T-helper 17 cell (primary cell): ENCODE results near the gene PLA2G6. TPM values are rescaled to one million over a fixed set of nuclear protein-coding genes. Genes with fewer than 3 reads are reported as not detected.

ENCODE experiments used
- ATAC-seq: fragments of 150-1000 bp; cut with Tn5 transposase; 2 replicates; pipeline ENCODE4 v1.10.0; 2021; ENCODE audit warnings: mild to moderate bottlenecking, moderate library complexity
- DNase-seq, 3 donors: peaks; one replicate each; pipeline versions ENCODE4 v3.0.0 to v3.0.0-alpha.2; 2020 to 2021
- H3K9me3 ChIP-seq: one replicate; pipeline ENCODE4 v1.7.0; 2013; ENCODE audit warnings: low read length, mild to moderate bottlenecking; ENCODE audit not compliant: control insufficient read depth, poor library complexity, severe bottlenecking
- H3K27ac Mint-ChIP-seq: one replicate; pipeline ENCODE4 v1.8.0; 2022; ENCODE audit warnings: mild to moderate bottlenecking, moderate library complexity, mixed read lengths
- H3K27me3 Mint-ChIP-seq: one replicate; pipeline ENCODE4 v1.8.0; 2022; ENCODE audit warnings: mixed read lengths
- H3K36me3 Mint-ChIP-seq: one replicate; pipeline ENCODE4 v1.8.0; 2022; ENCODE audit warnings: low read depth, mixed read lengths
- H3K4me1 Mint-ChIP-seq: one replicate; pipeline ENCODE4 v1.8.0; 2022; ENCODE audit warnings: mild to moderate bottlenecking, mixed read lengths
- H3K4me3 Mint-ChIP-seq: one replicate; pipeline ENCODE4 v1.8.0; 2022; ENCODE audit warnings: mild to moderate bottlenecking, moderate library complexity, mixed read lengths
- total RNA-seq, 4 donors: library from RNA in 2 of 4; stranded (reverse) in 2 of 4; gene quantifications; one replicate each; pipeline ENCODE4 v1.2.3 and lab custom pipeline; 2022 to 2026

The PLA2G6 gene
- total RNA-seq, 2 donors from 2014 or later, result 72.2 to 91.4 TPM

GRCh38 chr22:38175206-38176118 is 6.2 kb downstream of the PLA2G6 start:
- Mint-ChIP-seq H3K4me3 (peak overlapping the region; percentile 41), H3K27ac (peak overlapping the region; percentile 79), H3K27me3 (no peaks in the 10 kb centered on the region), H3K4me1 (peaks cover 46% of the 10 kb centered on the region), H3K36me3 (peaks cover 6% of the 10 kb centered on the region)
- ATAC-seq, result no peak
- no peaks in the 10 kb centered on the region for H3K9me3 ChIP-seq
- DNase-seq, result no peak

- no peaks in the 10 kb centered on the region for H3K9me3 ChIP-seq
- no peaks in the 10 kb centered on the region for H3K27me3 Mint-ChIP-seq
- H3K27ac Mint-ChIP-seq, result peak overlapping the region; percentile 79
- H3K4me1 Mint-ChIP-seq, result peaks cover 38% of the 10 kb centered on the region
- ATAC-seq (no peak), DNase-seq (no peak)
- H3K4me3 Mint-ChIP-seq, result no peak overlapping the region
- H3K36me3 Mint-ChIP-seq, result peaks cover 6% of the 10 kb centered on the region
These were observed 7.0 kb downstream of the PLA2G6 start for GRCh38 chr22:38174626-38175025.

- ATAC-seq (no peak), DNase-seq (no peak)
- peaks cover 32% of the 10 kb centered on the region for H3K4me1 Mint-ChIP-seq
- H3K27me3 Mint-ChIP-seq, result no peaks in the 10 kb centered on the region
- no peaks in the 10 kb centered on the region for H3K9me3 ChIP-seq
- peak overlapping the region; percentile 84 for H3K27ac Mint-ChIP-seq
- peaks cover 4% of the 10 kb centered on the region for H3K36me3 Mint-ChIP-seq
- H3K4me3 Mint-ChIP-seq, result no peak overlapping the region
These were observed 8.1 kb downstream of the PLA2G6 start for GRCh38 chr22:38173641-38173906.

GRCh38 chr22:38172832-38173640 is 8.6 kb downstream of the PLA2G6 start:
- Mint-ChIP-seq H3K4me3 (no peak overlapping the region), H3K27ac (peak overlapping the region; percentile 84), H3K4me1 (peaks cover 31% of the 10 kb centered on the region), H3K27me3 (no peaks in the 10 kb centered on the region), H3K36me3 (peaks cover 4% of the 10 kb centered on the region)
- ATAC-seq (peak; percentile 51), DNase-seq (no peak)
- H3K9me3 ChIP-seq, result no peaks in the 10 kb centered on the region

- Mint-ChIP-seq H3K4me3 (no peak overlapping the region), H3K27ac (peak overlapping the region; percentile 84), H3K4me1 (peaks cover 28% of the 10 kb centered on the region), H3K27me3 (no peaks in the 10 kb centered on the region), H3K36me3 (peaks cover 7% of the 10 kb centered on the region)
- H3K9me3 ChIP-seq, result no peaks in the 10 kb centered on the region
- ATAC-seq, result no peak
- DNase-seq, result no peak
These were observed 9.5 kb downstream of the PLA2G6 start for GRCh38 chr22:38171927-38172831.

- ATAC-seq, result no peak
- DNase-seq, result no peak
- peak overlapping the region; percentile 19 for H3K27ac Mint-ChIP-seq
These were observed 11.2 kb downstream of the PLA2G6 start for GRCh38 chr22:38170469-38170868.

GRCh38 chr22:38169116-38169515 is 12.5 kb downstream of the PLA2G6 start:
- Mint-ChIP-seq H3K36me3 (peaks cover 10% of the 10 kb centered on the region), H3K4me3 (no peak overlapping the region), H3K4me1 (peaks cover 21% of the 10 kb centered on the region), H3K27ac (no peak overlapping the region), H3K27me3 (no peaks in the 10 kb centered on the region)
- no peaks in the 10 kb centered on the region for H3K9me3 ChIP-seq
- no peak for DNase-seq
- ATAC-seq, result no peak

More at GRCh38 chr22:38170469-38170868, 11.2 kb downstream of the PLA2G6 start:
- H3K36me3 Mint-ChIP-seq, result peaks cover 7% of the 10 kb centered on the region
- H3K4me1 Mint-ChIP-seq, result peaks cover 18% of the 10 kb centered on the region
- no peak overlapping the region for H3K4me3 Mint-ChIP-seq
- no peaks in the 10 kb centered on the region for H3K9me3 ChIP-seq
- H3K27me3 Mint-ChIP-seq, result no peaks in the 10 kb centered on the region

GRCh38 chr22:38167988-38168407 is 13.6 kb downstream of the PLA2G6 start:
- Mint-ChIP-seq H3K4me3 (no peak overlapping the region), H3K36me3 (peaks cover 13% of the 10 kb centered on the region), H3K4me1 (peaks cover 16% of the 10 kb centered on the region), H3K27me3 (no peaks in the 10 kb centered on the region), H3K27ac (no peak overlapping the region)
- DNase-seq (no peak), ATAC-seq (no peak)
- H3K9me3 ChIP-seq, result no peaks in the 10 kb centered on the region

GRCh38 chr22:38165922-38166593 is 15.6 kb downstream of the PLA2G6 start:
- Mint-ChIP-seq H3K36me3 (peaks cover 14% of the 10 kb centered on the region), H3K27me3 (no peaks in the 10 kb centered on the region), H3K27ac (no peak overlapping the region), H3K4me1 (peaks cover 14% of the 10 kb centered on the region), H3K4me3 (no peak overlapping the region)
- H3K9me3 ChIP-seq, result no peaks in the 10 kb centered on the region
- ATAC-seq, result no peak
- DNase-seq, result no peak

- H3K4me1 Mint-ChIP-seq, result peaks cover 16% of the 10 kb centered on the region
- H3K9me3 ChIP-seq, result no peaks in the 10 kb centered on the region
- H3K27me3 Mint-ChIP-seq, result no peaks in the 10 kb centered on the region
- peaks cover 14% of the 10 kb centered on the region for H3K36me3 Mint-ChIP-seq
- peak overlapping the region; percentile 11 for H3K27ac Mint-ChIP-seq
- DNase-seq, result no peak
- no peak for ATAC-seq
- H3K4me3 Mint-ChIP-seq, result no peak overlapping the region
These were observed 17.1 kb downstream of the PLA2G6 start for GRCh38 chr22:38164551-38164918.

- no peaks in the 10 kb centered on the region for H3K27me3 Mint-ChIP-seq
- peak overlapping the region; percentile 11 for H3K27ac Mint-ChIP-seq
- ATAC-seq (no peak), DNase-seq (no peak)
- H3K4me3 Mint-ChIP-seq, result no peak overlapping the region
- H3K36me3 Mint-ChIP-seq, result peaks cover 14% of the 10 kb centered on the region
- peaks cover 17% of the 10 kb centered on the region for H3K4me1 Mint-ChIP-seq
- H3K9me3 ChIP-seq, result no peaks in the 10 kb centered on the region
These were observed 17.6 kb downstream of the PLA2G6 start for GRCh38 chr22:38163844-38164550.
